Stomach (tissue), 4 donors: ENCODE measurements around the gene ADORA3.

Source experiments
- POLR2AphosphoS5 ChIP-seq, 3 donors: sonication (generic); formaldehyde crosslinking; IDR thresholded peaks; one replicate each; pipeline ENCODE4 v1.6.1; 2016; ENCODE audit warnings: antibody characterized with exemption in 3 of 3
- TF ChIP-seq, protein P1 (sequence below), 7 experiments: fragments of 450-650 bp in 4 of 7; fragments of 200-600 bp in 3 of 7; sonication (generic) in 3 of 7; IDR thresholded peaks; one replicate each; pipeline ENCODE4 v1.5.1; 2016 to 2019; ENCODE audit warnings: antibody characterized with exemption in 7 of 7, control low read depth in 2 of 7, mild to moderate bottlenecking in 1 of 7

DNA sequence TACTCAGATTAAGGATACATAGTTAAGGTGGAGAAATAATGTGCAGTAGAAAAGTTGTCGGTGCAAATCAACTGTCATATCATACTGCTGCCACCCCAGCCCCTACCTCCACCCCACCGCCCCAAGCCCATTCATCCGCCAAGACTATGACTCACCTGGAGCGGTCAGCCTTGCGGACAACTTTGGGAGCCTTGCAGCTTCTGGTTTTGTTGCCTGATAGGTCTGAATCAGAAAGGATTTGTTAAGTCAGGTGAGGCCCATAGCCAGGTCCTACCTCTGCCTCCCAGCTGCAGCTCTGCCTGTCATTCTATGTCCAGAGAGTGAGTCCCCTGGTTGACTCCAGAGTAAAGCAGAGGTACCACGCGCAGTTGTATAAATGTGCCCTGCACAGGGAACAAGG is 17.0 kb downstream of the ADORA3 start:
- TF ChIP-seq, protein P1, sequence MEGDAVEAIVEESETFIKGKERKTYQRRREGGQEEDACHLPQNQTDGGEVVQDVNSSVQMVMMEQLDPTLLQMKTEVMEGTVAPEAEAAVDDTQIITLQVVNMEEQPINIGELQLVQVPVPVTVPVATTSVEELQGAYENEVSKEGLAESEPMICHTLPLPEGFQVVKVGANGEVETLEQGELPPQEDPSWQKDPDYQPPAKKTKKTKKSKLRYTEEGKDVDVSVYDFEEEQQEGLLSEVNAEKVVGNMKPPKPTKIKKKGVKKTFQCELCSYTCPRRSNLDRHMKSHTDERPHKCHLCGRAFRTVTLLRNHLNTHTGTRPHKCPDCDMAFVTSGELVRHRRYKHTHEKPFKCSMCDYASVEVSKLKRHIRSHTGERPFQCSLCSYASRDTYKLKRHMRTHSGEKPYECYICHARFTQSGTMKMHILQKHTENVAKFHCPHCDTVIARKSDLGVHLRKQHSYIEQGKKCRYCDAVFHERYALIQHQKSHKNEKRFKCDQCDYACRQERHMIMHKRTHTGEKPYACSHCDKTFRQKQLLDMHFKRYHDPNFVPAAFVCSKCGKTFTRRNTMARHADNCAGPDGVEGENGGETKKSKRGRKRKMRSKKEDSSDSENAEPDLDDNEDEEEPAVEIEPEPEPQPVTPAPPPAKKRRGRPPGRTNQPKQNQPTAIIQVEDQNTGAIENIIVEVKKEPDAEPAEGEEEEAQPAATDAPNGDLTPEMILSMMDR (IDR thresholded peaks at IDR 0.05), result no peak
- no peak for TF ChIP-seq POLR2AphosphoS5 (IDR thresholded peaks at IDR 0.05)
